Measurements from ENCODE around the gene CXCR1.

DNA sequence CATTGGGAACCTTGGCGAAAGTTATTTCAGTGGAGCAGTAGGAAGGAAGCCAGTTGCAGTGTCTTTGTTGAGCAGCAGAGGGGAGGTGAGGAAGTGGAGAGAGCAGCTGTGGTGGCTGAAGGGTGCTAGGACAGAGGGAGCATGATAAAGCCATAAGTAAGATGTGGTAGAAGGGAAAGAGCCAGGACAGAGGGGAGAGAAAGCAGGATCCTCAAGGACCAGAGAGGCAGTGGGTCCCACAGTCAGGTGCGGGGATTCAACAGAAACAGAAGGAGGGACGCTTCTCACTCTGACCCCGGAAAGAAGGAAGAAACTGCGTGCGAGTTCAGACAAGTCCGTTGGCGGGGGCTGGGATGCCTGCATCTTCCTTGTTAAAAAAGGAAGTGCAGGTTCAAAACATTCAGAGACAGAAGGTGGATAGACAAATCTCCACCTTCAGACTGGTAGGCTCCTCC, 41.1 kb downstream of the CXCR1 start, which contains the start of gene CXCR2:
- TF ChIP-seq, protein P1, sequence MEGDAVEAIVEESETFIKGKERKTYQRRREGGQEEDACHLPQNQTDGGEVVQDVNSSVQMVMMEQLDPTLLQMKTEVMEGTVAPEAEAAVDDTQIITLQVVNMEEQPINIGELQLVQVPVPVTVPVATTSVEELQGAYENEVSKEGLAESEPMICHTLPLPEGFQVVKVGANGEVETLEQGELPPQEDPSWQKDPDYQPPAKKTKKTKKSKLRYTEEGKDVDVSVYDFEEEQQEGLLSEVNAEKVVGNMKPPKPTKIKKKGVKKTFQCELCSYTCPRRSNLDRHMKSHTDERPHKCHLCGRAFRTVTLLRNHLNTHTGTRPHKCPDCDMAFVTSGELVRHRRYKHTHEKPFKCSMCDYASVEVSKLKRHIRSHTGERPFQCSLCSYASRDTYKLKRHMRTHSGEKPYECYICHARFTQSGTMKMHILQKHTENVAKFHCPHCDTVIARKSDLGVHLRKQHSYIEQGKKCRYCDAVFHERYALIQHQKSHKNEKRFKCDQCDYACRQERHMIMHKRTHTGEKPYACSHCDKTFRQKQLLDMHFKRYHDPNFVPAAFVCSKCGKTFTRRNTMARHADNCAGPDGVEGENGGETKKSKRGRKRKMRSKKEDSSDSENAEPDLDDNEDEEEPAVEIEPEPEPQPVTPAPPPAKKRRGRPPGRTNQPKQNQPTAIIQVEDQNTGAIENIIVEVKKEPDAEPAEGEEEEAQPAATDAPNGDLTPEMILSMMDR (IDR thresholded peaks at IDR 0.05), result no peak
- TF ChIP-seq POLR2A (IDR thresholded peaks at IDR 0.05), result no peak
